ENCODE measurements around the gene DAB2IP.

DNA sequence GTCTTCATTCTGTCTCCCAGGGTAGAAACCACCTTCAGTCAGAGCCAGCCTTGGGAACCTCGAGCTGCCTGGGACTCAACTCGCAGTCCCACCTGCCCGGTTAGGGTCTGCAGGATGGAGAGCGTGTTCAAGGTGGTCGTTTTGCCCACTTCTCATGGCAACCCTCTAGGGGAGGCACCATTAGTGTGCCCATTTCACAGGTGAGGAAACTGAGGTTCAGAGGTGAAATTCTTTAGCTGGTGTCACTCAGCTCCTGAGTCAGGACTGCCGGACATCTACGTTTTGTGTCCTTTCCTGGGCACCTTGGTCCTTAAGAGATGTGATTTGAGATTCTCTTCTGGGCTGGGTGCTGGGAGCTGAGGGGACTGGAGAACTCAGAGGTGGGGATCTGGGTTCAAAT lies 30.0 kb downstream of the DAB2IP start:
- TF ChIP-seq, protein P1, sequence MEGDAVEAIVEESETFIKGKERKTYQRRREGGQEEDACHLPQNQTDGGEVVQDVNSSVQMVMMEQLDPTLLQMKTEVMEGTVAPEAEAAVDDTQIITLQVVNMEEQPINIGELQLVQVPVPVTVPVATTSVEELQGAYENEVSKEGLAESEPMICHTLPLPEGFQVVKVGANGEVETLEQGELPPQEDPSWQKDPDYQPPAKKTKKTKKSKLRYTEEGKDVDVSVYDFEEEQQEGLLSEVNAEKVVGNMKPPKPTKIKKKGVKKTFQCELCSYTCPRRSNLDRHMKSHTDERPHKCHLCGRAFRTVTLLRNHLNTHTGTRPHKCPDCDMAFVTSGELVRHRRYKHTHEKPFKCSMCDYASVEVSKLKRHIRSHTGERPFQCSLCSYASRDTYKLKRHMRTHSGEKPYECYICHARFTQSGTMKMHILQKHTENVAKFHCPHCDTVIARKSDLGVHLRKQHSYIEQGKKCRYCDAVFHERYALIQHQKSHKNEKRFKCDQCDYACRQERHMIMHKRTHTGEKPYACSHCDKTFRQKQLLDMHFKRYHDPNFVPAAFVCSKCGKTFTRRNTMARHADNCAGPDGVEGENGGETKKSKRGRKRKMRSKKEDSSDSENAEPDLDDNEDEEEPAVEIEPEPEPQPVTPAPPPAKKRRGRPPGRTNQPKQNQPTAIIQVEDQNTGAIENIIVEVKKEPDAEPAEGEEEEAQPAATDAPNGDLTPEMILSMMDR (IDR thresholded peaks at IDR 0.05; ENCODE audit: low read depth, low read length, missing input control): no peak
- TF ChIP-seq EGR1 (IDR thresholded peaks at IDR 0.05; ENCODE audit: low read depth in 2 of 2): no peak

Measured in liver (tissue), 3 donors.